DMS153 treated with DMSO at 0.1 percent for 48 hours (cell line): ENCODE data around the gene MASP2.
A peak's percentile ranks its signal among the peaks of the same experiment; 100 is the strongest.
"Not testable (repeated sequence)": the region's sequence is repeated elsewhere in the genome, so short reads cannot be mapped to it uniquely, and the experiment has no call there.

Experiments used
- DNase-seq: peaks from one replicate; lab custom pipeline; 2025; ENCODE audit not compliant: unreplicated experiment; lab: John Stamatoyannopoulos, UW

The MASP2 gene

DNA sequence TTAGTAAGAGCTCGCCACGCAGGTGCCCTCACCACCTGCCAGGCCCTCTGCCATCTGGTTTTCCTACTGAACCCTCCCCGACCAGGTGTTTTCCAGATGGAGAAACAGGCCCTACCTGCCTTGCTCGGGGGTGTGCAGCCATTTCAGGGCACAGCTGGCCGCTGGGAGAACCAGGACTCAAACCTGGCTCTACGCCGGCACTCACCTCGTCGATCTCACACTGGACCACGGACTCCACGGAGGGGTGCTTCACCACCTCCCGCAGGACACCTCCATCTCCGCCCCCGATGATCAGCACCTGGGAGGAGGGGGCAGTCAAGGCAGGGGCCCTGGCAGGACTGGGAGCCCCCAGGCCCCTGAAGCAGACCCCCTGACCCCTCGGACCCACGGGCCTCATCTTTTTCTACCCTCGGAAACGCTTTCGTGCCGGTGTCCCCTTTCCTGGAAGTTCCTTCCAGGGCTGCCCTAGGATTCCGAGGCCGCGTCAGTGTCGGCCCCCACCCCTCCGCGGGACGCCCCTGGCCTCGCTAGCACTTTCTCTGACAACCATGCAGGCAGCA, 11.6 kb upstream of the MASP2 start:
- DNase-seq, result no peak

GRCh38 chr1:11058026-11058425, 11.0 kb upstream of the MASP2 start:
- no peak for DNase-seq

- no peak for DNase-seq
Observed at GRCh38 chr1:11057477-11057876, 10.4 kb upstream of the MASP2 start.

DNA sequence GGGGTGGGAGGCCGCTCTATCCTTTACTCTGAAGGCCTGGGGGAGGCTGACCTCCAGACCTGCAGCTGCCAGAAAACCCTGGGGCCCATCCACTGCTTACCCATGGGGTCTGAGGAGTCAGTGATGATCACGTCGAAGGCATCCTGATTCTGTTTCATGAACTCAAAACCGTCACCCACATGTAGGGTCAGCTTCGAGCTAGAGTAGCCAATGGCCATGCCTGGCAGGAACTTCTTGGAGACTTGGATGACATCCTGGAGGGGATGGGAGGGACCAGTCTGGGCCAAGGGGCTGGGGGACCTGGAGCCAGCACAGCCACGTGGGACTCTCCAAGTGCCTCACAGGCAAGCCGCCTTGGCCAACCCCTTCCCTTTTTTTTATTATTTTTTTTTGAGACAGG, 9.5 kb upstream of the MASP2 start:
- DNase-seq, result no peak

- DNase-seq, result no peak
Observed at GRCh38 chr1:11055676-11056075, 8.6 kb upstream of the MASP2 start.

GRCh38 chr1:11054666-11055065, 7.6 kb upstream of the MASP2 start:
- no peak for DNase-seq

- DNase-seq, result no peak
Observed at GRCh38 chr1:11054181-11054580, 7.1 kb upstream of the MASP2 start.

- DNase-seq, result no peak
Observed at GRCh38 chr1:11053758-11054137, 6.7 kb upstream of the MASP2 start.

DNA sequence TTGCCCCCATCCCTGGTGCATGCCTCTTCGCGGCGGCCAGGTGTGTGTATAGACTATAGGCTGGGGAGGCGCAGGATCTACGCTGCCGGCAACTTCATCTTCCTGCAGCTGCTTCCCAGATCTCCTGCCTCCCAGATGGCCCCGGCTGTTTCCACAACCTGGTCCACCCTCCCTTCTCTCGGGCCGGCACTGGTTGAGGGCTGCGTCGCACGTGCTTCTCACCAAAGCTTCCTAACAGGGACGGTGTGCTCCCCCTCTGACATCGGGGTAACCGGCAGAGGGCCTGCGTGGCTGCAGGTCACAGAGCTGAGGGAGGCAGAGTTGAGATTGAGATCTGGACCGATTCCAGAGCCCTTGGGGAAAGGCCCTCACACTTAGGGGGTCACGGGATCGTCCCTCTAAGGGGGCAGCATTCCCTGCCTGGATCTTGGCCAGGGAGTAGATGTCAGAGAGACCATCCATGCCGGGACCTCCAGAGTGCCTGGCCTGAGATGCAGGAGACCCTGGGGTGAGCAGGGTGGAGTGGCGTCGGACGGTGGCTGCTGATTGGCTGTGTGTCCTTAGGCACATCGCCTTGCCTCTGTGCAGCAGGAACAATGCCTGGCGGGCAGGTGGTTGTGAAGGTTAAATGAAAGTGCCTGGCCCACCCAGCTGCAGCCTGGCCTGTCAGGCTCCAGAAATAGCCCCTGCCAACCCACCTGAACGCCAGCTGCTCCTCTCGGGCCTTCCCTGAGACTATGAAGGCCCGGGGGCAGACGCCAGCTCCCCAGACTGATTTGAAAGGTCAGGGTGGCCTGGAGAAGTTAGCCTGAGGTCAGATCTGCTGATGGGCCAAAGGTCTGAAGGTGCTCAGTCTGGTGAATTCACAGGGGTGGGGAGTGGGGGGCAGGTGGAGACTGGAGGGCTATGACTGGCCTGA, 6.1 kb upstream of the MASP2 start:
- peak; percentile 69 for DNase-seq

DNA sequence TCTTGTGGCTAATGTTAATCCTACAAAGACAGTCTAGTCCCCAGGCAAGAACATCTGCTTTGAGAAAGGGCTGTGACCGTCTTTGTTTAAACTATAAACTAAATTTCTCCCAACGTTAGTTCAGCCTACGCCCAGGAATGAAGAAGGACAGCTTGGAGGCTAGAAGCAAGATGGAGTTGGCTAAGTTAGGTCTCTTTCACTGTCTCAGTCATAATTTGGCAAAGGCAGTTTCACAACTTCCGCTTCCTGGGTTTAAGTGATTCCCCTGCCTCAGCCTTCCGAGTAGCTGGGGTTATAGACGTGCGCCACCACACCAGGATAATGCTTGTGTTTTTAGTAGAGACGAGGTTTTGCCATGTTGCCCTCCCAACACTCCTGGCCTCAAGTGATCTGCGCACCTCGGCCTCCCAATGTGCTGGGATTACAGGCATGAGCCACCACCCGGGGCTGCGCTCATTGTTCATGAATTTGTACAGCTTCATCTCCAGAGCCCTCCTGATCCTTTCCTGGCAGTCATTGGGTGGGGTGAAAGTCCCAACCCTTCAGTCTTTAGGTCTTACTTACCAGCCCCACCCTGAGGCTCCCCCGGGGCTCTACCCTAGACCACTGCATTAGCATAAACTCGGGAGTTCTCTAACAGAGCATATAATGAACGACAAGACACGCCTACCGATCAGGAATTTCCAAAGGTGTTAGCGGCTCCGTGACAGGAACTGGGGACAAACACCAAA, 4.9 kb upstream of the MASP2 start:
- DNase-seq, result peak; percentile 70

DNA sequence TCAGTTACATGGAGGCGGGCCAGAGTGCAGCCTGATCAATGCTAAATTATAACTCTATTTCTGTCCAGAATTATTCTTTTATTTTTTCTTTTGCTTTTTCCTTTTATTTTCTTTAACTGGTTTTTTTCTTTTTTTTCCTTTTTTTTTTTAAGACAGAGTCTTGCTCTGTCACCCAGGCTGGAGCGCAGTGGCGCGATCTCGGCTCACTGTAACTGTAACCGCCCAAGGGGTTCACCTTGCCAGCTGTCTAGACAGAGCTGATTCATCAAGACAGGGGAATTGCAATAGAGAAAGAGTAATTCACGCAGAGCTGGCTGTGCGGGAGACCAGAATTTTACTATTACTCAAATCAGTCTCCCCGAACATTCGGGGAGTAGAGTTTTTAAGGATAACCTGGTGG, 4.1 kb upstream of the MASP2 start:
- DNase-seq, result not testable (repeated sequence)

- no peak for DNase-seq
Observed at GRCh38 chr1:11046270-11046566, 821 bp downstream of the MASP2 start.

GRCh38 chr1:11045428-11046269, 1.4 kb downstream of the MASP2 start:
- DNase-seq, result no peak

DNA sequence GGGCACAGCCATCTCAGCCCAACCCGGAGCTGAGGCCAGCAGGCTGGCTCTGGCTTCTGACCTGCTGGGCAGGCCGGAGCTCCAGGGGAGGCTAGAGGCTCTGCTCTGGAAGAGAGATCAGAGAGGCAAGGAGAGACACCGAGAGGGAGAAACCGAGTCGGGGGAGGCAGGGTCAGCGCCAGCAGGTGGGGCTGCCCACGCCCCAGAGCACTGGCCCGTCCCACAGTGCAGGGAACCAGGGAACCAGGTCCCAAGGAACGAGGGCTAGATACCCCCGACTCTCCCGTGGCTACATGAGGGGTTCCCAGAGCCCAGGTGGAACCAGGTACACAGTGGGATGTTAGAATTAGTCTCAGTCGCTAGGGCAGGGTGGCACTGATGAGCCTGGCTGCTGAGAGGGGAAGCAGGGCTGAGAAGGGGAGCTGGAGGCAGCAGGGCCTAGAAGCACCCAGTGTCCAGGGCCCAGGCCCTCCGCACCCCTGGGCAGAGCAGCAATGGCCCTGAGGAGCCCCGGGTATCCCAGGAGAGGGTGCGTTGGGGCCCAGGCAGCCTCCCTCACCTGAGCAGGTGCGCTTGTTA, 2.1 kb downstream of the MASP2 start:
- DNase-seq, result no peak

GRCh38 chr1:11044086-11044848, 2.8 kb downstream of the MASP2 start:
- no peak for DNase-seq

DNA sequence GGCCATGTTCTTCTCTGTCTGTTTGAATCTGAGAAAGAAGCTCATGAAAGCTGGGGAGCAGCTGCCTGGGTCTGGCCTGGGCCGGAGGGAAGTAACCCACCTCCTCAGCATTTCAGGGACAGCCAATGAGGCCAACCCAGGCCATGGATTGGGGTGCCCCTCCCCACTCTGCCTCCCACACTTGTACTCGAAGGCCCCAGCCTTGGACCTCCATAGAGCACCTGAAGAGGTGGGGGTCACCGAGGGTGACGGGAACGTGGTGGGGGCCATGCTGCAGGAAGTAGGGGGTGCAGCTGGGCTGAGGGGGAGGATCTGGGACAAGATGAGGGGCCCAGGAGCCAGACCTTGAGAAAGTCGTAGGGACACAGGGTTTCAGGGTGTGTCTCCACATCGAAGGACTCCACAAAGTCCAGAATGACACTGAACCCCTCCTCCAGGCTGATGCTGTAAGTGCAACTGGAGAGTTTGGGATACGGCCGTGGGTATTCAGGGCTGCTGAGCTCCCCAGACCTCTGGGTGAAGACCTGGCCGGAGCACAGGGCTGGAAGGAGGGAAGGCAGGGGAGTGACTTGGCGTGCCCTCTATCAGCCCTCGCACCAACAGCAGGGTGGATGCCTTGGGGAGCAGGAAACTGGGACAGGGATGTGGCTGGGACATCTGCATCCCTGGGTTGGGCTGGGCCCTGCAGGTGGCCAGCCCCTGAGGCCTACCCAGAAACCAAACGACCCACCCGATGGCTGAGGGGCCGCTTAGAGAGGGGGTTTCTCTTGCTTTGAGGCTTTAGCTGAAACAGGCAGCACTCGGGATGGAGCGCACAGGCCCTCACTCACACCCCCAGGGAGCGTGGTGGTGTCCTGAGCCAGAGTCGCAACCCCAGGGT, 3.8 kb downstream of the MASP2 start:
- no peak for DNase-seq

DNA sequence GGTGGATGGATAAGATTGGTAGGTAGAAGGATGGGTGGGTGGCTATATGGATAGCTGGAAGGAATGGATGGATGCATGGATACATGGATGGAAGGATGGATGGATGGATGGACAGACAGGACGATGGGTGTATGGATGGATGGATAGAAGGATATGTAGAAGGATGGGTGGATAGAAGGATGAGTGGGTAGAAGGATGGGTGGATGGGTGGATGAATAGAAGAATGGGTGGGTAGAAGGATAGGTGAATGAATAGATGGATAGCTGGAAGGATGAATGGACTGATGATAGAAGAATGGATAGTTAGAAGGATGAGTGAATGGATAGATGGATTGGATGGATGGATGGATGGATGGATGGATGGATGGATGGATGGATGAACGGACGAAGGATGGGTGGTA, 5.0 kb downstream of the MASP2 start:
- DNase-seq, result no peak

- no peak for DNase-seq
Observed at GRCh38 chr1:11041048-11041447, 6.0 kb downstream of the MASP2 start.

DNA sequence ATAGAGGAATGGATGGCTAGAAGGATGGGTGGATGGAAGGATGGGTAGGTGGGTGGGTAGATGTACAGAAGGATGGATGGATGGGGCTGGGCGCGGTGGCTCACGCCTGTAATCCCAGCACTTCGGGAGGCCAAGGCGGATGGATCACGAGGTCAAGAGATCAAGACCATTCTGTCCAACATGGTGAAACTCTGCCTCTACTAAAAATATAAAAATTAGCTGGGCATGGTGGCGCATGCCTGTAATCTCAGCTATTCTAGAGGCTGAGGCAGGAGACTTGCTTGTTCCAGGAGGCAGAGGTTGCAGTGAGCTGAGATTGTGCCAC, 7.0 kb downstream of the MASP2 start:
- DNase-seq, result not testable (repeated sequence)
